Lung (tissue), 16 donors: ENCODE results near the gene NPFFR1. TPM values are rescaled to one million over a fixed set of nuclear protein-coding genes. Genes with fewer than 3 reads are reported as not detected.

Source experiments
- ATAC-seq: fragments of 200-7000 bp; cut with Tn5 transposase; one replicate; pipeline ENCODE4 v1.9.1; 2020; ENCODE audit warnings: moderate number of reproducible peaks; ENCODE audit not compliant: insufficient read depth, low FRiP score
- DNase-seq, 3 donors: peaks; one replicate each; pipeline ENCODE4 v3.0.0-alpha.2; 2013 to 2017
- H3K27ac ChIP-seq, 2 donors: one replicate each; pipeline ENCODE4 v1.5.1; 2013; ENCODE audit warnings: mild to moderate bottlenecking in 2 of 2, moderate library complexity in 2 of 2, control low read depth in 1 of 2, inconsistent platforms in 1 of 2, low read depth in 1 of 2, low read length in 1 of 2
- H3K27me3 ChIP-seq, 3 donors: one replicate each; pipeline ENCODE4 v1.5.1; 2013; ENCODE audit warnings: low read length in 2 of 3; ENCODE audit not compliant: control insufficient read depth in 3 of 3, insufficient read depth in 3 of 3
- H3K36me3 ChIP-seq, 4 donors: one replicate each; pipeline ENCODE4 v1.5.1; 2013; ENCODE audit warnings: low read length in 4 of 4, mild to moderate bottlenecking in 1 of 4, moderate library complexity in 1 of 4; ENCODE audit not compliant: control insufficient read depth in 4 of 4, insufficient read depth in 4 of 4
- H3K4me1 ChIP-seq, 5 donors: one replicate each; pipeline ENCODE4 v1.5.1; 2013; ENCODE audit warnings: low read length in 5 of 5, mild to moderate bottlenecking in 2 of 5, moderate library complexity in 1 of 5; ENCODE audit not compliant: control insufficient read depth in 5 of 5, insufficient read depth in 5 of 5
- H3K4me3 ChIP-seq: one replicate; pipeline ENCODE4 v1.5.1; 2013; ENCODE audit warnings: mild to moderate bottlenecking, control low read depth, moderate library complexity
- H3K9ac ChIP-seq, 2 donors: one replicate each; pipeline ENCODE4 v1.5.1; 2013; ENCODE audit warnings: low read length in 2 of 2, control low read depth in 1 of 2; ENCODE audit not compliant: insufficient read depth in 1 of 2
- H3K9me3 ChIP-seq, 4 donors: one replicate each; pipeline ENCODE4 v1.5.1; 2013; ENCODE audit warnings: low read length in 3 of 4, mild to moderate bottlenecking in 1 of 4, moderate library complexity in 1 of 4; ENCODE audit not compliant: control insufficient read depth in 4 of 4, insufficient read depth in 3 of 4
- WGBS, 2 donors: extraction: QIAGEN DNeasy Blood & Tissue Kit; methylation state at CpG; one replicate each; pipeline ENCODE4 v1.1.7; 2013; 5-methylcytosine and 5-hydroxymethylcytosine counted together
- long read RNA-seq, 5 donors: transcript quantifications; one replicate each; lab custom pipeline, GENCODE V29; 2026
- polyA plus RNA-seq, 2 donors: library from polyadenylated mRNA; stranded (reverse); fragments of 200-250 nt; gene quantifications; one replicate each; pipeline ENCODE4 v1.2.1, GENCODE V29; 2013
- total RNA-seq, 2 donors: library from RNA; depleted of rRNA in 1 of 2; stranded (reverse); fragments of >200 nt in 1 of 2; gene quantifications; one replicate each; pipeline ENCODE4 v1.2.1, GENCODE V29; 2014 to 2021
- TF ChIP-seq, protein P1 (sequence below): IDR thresholded peaks from 2 replicates; pipeline ENCODE4 v1.5.1; 2012; ENCODE audit warnings: mild to moderate bottlenecking; ENCODE audit errors: control extremely low read depth, extremely low read depth
- donor health status: control.
- donor health status: control.
- donor health status: Bipolar disorder and iron deficiency.
- donor health status: healthy.
- donor health status: DM: yes; HTN: yes; CAD: no.

NPFFR1 gene, protein sequence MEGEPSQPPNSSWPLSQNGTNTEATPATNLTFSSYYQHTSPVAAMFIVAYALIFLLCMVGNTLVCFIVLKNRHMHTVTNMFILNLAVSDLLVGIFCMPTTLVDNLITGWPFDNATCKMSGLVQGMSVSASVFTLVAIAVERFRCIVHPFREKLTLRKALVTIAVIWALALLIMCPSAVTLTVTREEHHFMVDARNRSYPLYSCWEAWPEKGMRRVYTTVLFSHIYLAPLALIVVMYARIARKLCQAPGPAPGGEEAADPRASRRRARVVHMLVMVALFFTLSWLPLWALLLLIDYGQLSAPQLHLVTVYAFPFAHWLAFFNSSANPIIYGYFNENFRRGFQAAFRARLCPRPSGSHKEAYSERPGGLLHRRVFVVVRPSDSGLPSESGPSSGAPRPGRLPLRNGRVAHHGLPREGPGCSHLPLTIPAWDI
- total RNA-seq: 1 to 10 TPM in 1 of 2 donors, under 1 TPM in 1; 0.12 to 2.2 TPM
- polyA plus RNA-seq: under 1 TPM; 0.14 TPM
- long read RNA-seq, donor 1: 0 reads
- long read RNA-seq, donor 2: 0 reads
- long read RNA-seq, donor 3: 0 reads
- long read RNA-seq, donor 4: 0 reads
- long read RNA-seq, donor 5: 0 reads

DNA sequence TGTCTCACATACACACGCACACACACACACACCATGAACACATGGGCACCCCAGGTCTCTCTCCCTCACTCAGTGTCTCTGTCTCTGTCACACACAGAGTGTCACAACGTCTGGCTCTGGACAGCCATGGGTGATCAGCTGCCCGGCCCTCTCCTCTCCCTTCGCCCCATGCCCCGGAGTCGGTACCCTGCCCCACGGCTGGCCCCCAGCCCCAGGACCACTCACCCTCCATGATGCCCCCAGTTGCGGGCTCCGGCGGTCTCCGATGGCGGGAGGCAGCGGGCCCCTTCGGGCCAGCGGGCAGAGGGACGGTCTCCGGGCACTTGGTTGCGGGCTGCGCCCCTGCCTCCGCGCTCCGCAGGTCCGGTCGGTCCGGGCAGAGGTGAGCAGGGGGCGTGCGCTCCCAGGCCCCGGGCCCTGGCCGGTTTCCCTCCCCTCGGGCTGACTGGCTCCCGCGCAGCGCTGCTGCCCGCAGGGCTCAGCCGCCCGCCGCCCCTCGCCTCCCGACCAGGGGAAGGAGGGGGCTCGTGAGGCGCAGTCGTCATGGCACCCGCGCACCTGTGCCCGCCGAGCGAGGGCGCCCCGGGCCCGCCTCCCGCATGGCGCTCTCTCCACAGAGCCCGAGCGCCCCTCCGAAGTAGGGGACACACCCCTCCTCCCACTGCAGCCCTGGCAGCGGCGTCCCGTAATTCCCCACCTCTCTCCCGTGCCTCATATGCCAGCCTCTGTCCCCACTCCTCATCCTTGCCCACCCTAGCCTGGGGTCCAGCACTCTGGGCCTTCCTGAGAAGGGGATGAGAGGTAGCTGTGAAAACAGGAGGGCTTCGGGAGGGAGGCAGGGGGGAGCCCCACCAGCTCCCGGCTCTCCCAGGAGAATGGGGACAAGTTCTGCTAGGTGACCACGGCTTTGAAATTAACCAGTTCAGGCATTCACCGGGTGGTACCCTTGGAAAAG is at the start of gene NPFFR1:
TSS of gene NPFFR1 (minus strand) at position 560 of the 955 bp plus-strand sequence. CDS start at position 232, 328 bp downstream.
- H3K27me3 ChIP-seq: peaks cover 0 to 43% (median 43%) of the 10 kb centered on the region in 3 donors
- no peak within 1 kb of the TSS for H3K9ac ChIP-seq
- H3K4me3 ChIP-seq: peak within 1 kb of the TSS; percentile 6

DNA sequence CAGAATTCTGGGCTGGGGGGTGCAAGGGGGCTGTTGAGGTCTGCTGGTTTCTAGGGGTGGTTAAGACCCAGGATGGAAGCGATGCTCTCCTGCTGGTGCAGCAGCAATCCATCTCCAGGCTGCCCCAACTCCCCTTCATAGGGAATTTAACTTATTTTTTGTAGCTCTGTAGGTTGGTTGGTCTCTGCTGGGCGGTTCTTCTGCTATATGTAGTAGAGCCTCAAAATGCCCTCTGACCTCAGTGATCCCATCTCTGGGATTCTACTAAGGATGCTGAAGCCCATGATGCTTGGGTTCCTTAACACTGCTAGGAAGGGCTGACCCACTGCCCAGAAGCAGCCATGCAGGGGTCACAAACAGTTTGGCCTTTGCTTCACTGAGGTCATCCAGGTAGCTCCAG is 49.5 kb upstream of the NPFFR1 start:
- WGBS, 2 donors: 98 to 100% methylated on average over 2 of the region's 2 CpGs
- TF ChIP-seq, protein P1, sequence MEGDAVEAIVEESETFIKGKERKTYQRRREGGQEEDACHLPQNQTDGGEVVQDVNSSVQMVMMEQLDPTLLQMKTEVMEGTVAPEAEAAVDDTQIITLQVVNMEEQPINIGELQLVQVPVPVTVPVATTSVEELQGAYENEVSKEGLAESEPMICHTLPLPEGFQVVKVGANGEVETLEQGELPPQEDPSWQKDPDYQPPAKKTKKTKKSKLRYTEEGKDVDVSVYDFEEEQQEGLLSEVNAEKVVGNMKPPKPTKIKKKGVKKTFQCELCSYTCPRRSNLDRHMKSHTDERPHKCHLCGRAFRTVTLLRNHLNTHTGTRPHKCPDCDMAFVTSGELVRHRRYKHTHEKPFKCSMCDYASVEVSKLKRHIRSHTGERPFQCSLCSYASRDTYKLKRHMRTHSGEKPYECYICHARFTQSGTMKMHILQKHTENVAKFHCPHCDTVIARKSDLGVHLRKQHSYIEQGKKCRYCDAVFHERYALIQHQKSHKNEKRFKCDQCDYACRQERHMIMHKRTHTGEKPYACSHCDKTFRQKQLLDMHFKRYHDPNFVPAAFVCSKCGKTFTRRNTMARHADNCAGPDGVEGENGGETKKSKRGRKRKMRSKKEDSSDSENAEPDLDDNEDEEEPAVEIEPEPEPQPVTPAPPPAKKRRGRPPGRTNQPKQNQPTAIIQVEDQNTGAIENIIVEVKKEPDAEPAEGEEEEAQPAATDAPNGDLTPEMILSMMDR: no peak
- Histone ChIP-seq H3K9me3 (peaks cover 0 to 4% (median 2%) of the 10 kb centered on the region in 4 donors), H3K9ac (no peak overlapping the region), H3K4me1 (peaks cover 0 to 23% (median 12%) of the 10 kb centered on the region in 5 donors), H3K27me3 (no peaks in the 10 kb centered on the region), H3K36me3 (no peaks in the 10 kb centered on the region), H3K4me3 (no peak overlapping the region), H3K27ac (no peak overlapping the region)
- ATAC-seq (no peak), DNase-seq (no peak)

More for the DNA sequence above, at the start of gene NPFFR1:
- no peaks in the 10 kb centered on the region for H3K36me3 ChIP-seq
- peak; percentile 27 for ATAC-seq
- peaks cover 0 to 4% (median 0%) of the 10 kb centered on the region in 5 donors for H3K4me1 ChIP-seq
- no peak within 1 kb of the TSS for H3K27ac ChIP-seq
- DNase-seq: peak in 2 of 3 donors; percentile 15 to 21
- WGBS, 2 donors: 8 to 20% methylated on average over 30 to 63 of the region's 63 CpGs
- TF ChIP-seq, protein P1: no peak
- no peaks in the 10 kb centered on the region for H3K9me3 ChIP-seq

GRCh38 chr10:70331486-70332268 is 47.9 kb upstream of the NPFFR1 start:
- ATAC-seq (peak; percentile 83), DNase-seq (peak; percentile 70 to 94 (median 94))
- Histone ChIP-seq H3K4me1 (peaks cover 0 to 23% (median 12%) of the 10 kb centered on the region in 5 donors), H3K9ac (no peak overlapping the region), H3K27ac (peak overlapping the region in 1 of 2 donors; percentile 69), H3K4me3 (no peak overlapping the region), H3K9me3 (peaks cover 0 to 4% (median 2%) of the 10 kb centered on the region in 4 donors), H3K27me3 (no peaks in the 10 kb centered on the region), H3K36me3 (no peaks in the 10 kb centered on the region)
- TF ChIP-seq, protein P1: no peak
- WGBS, 2 donors: 16 to 31% methylated on average over 10 of the region's 10 CpGs
